GM12878 (cell line): ENCODE measurements around the gene GUCY1A2. TPM values are rescaled to one million over a fixed set of nuclear protein-coding genes. Genes with fewer than 3 reads are reported as not detected.

Experiments
- ATAC-seq: fragments of 200-7000 bp; cut with Tn5 transposase; 3 replicates; pipeline ENCODE4 v1.9.1; 2020; ENCODE audit warnings: mild to moderate bottlenecking, moderate library complexity
- BruUV-seq: library from RNA; stranded (reverse); fragments of 400-500 nt; replicated peaks from 2 replicates; lab custom pipeline; 2021; lab: Mats Ljungman, UMichigan
- CTCF ChIA-PET: fragments of 300-600 bp; sonication (Branson Sonifier 250); formaldehyde crosslinking; extraction: SDS; loops from one replicate; lab custom pipeline; 2021; ENCODE audit warnings: inconsistent platforms; lab: Yijun Ruan, JAX
- POLR2A ChIA-PET: fragments of 350-600 bp; formaldehyde crosslinking; extraction: SDS; loops from one replicate; lab custom pipeline; 2021; ENCODE audit warnings: inconsistent platforms; lab: Charles Lee
- RAD21 ChIA-PET: fragments of 300-600 bp; sonication (Branson Sonifier 250); formaldehyde crosslinking; loops from one replicate; lab custom pipeline; 2023; ENCODE audit warnings: antibody characterized with exemption; ENCODE audit not compliant: unreplicated experiment; lab: Charles Lee
- SMC1A ChIA-PET: fragments of 300-600 bp; sonication (Branson Sonifier 250); formaldehyde crosslinking; loops from one replicate; lab custom pipeline; 2023; ENCODE audit not compliant: unreplicated experiment, uncharacterized antibody; lab: Charles Lee
- DNase-seq: peaks from one replicate; pipeline ENCODE4 v3.0.0-alpha.2; 2011; ENCODE audit warnings: low read depth, low spot score
- FAIRE-seq: peaks from 3 replicates; lab custom pipeline; 2011; peaks lifted over from hg19 to GRCh38; lab: Jason Lieb, UNC
- H2AFZ ChIP-seq: 2 replicates; pipeline ENCODE4 v1.6.0; 2011; ENCODE audit warnings: low read depth, low read length, control low read depth; ENCODE audit not compliant: control insufficient read depth
- H3K27ac ChIP-seq: 2 replicates; pipeline ENCODE4 v1.5.1; 2011; ENCODE audit warnings: control low read depth; ENCODE audit not compliant: control insufficient read depth, insufficient read depth
- H3K27me3 ChIP-seq, 2 experiments: replicated peaks in 1 of 2; 2 replicates each; pipeline versions ENCODE4 v1.6.0 to v1.6.1; 2011; ENCODE audit warnings: low read length in 1 of 2; ENCODE audit not compliant: control insufficient read depth in 2 of 2, insufficient read depth in 2 of 2
- H3K36me3 ChIP-seq, 2 experiments: 2 replicates each; pipeline ENCODE4 v1.5.1; 2011; ENCODE audit warnings: low read length in 1 of 2; ENCODE audit not compliant: control insufficient read depth in 2 of 2, insufficient read depth in 2 of 2
- H3K4me1 ChIP-seq: 2 replicates; pipeline ENCODE4 v1.6.1; 2011; ENCODE audit warnings: mild to moderate bottlenecking, low read length, moderate library complexity, mixed read lengths; ENCODE audit not compliant: control insufficient read depth, insufficient read depth
- H3K4me2 ChIP-seq: 2 replicates; pipeline ENCODE4 v1.6.0; 2011; ENCODE audit warnings: control low read depth; ENCODE audit not compliant: control insufficient read depth, insufficient read depth
- H3K4me3 ChIP-seq: fragments of 200-600 bp; sonication (generic); 2 replicates; pipeline ENCODE4 v1.5.1; 2016
- H3K79me2 ChIP-seq: 2 replicates; pipeline ENCODE4 v1.6.0; 2011; ENCODE audit warnings: low read length; ENCODE audit not compliant: control insufficient read depth, insufficient read depth
- H3K9ac ChIP-seq: 2 replicates; pipeline ENCODE4 v1.8.0; 2011; ENCODE audit warnings: low read length, control low read depth, mixed read lengths; ENCODE audit not compliant: control insufficient read depth, insufficient read depth
- H3K9me3 ChIP-seq: replicated peaks from 3 replicates; pipeline ENCODE4 v1.5.1; 2011; ENCODE audit warnings: mild to moderate bottlenecking, low read length; ENCODE audit not compliant: control insufficient read depth, insufficient read depth
- H4K20me1 ChIP-seq: 2 replicates; pipeline ENCODE4 v1.6.0; 2011; ENCODE audit not compliant: control insufficient read depth, insufficient read depth
- BCL3 ChIP-seq: IDR thresholded peaks from 2 replicates; pipeline ENCODE4 v1.6.1; 2011; ENCODE audit warnings: borderline replicate concordance, low read depth, mild to moderate bottlenecking, moderate library complexity, low read length; ENCODE audit not compliant: insufficient read depth, poor library complexity, severe bottlenecking
- CHD4 ChIP-seq: fragments of 200-600 bp; sonication (generic); IDR thresholded peaks from 2 replicates; pipeline ENCODE4 v1.6.1; 2016; ENCODE audit warnings: mild to moderate bottlenecking
- E2F8 ChIP-seq: fragments of 450-650 bp; IDR thresholded peaks from 2 replicates; pipeline ENCODE4 v1.6.1; 2018; ENCODE audit warnings: mild to moderate bottlenecking, low read depth, moderate library complexity; ENCODE audit not compliant: partially characterized antibody
- ETV6 ChIP-seq, 2 experiments: fragments of 450-650 bp in 1 of 2; IDR thresholded peaks in 1 of 2; conservative IDR thresholded peaks in 1 of 2; 2 replicates each; pipeline ENCODE4 v1.6.1; 2014; ENCODE audit warnings: antibody characterized with exemption in 1 of 2, borderline replicate concordance in 1 of 2, low read depth in 1 of 2, mild to moderate bottlenecking in 1 of 2, moderate library complexity in 1 of 2
- SREBF1 ChIP-seq: IDR thresholded peaks from 2 replicates; pipeline ENCODE4 v1.6.1; 2012; ENCODE audit warnings: mild to moderate bottlenecking, low read length
- TCF3 ChIP-seq: IDR thresholded peaks from 2 replicates; pipeline ENCODE4 v1.6.1; 2012; ENCODE audit warnings: low read depth, mild to moderate bottlenecking, low read length, borderline replicate concordance; ENCODE audit not compliant: insufficient read depth
- ZNF24 ChIP-seq: fragments of 450-650 bp; IDR thresholded peaks from 2 replicates; pipeline ENCODE4 v1.6.1; 2017; ENCODE audit warnings: antibody characterized with exemption, mild to moderate bottlenecking
- WGBS: methylation state at CpG from one replicate; pipeline ENCODE4 v1.1.6; 2016; ENCODE audit warnings: low lambda C conversion rate; ENCODE audit not compliant: insufficient replicate concordance, insufficient coverage; ENCODE audit errors: missing lambda C conversion rate; 5-methylcytosine and 5-hydroxymethylcytosine counted together
- in situ Hi-C: fragments of 300-500 bp; cut with MboI; formaldehyde crosslinking; loops from 9 replicates; pipeline ENCODE4 v1.14.3; 2018; ENCODE audit warnings: mixed read lengths
- intact Hi-C: fragments of 100-400 bp; cut with micrococcal nuclease; formaldehyde crosslinking; loops from one replicate; pipeline ENCODE4 v1.14.2; 2022; ENCODE audit not compliant: unreplicated experiment
- polyA plus RNA-seq, 11 experiments: library from polyadenylated mRNA; depleted of rRNA in 4 of 11; unstranded in 6 of 11; stranded (reverse) in 5 of 11; fragments of >200 nt; fragmentation: Nextera tagmentation in 4 of 11; fragmentation: Illumina TruSeq in 1 of 11; extraction: Ambion mirVana in 4 of 11; extraction: Trizol in 1 of 11; gene quantifications; 1 replicate in 1 of 11; 2 replicates in 10 of 11; pipeline versions ENCODE4 v1.2.1 to v1.2.3, GENCODE V29; 2011 to 2016; ENCODE audit warnings: inconsistent platforms in 2 of 11, missing spikeins in 2 of 11, low read depth in 1 of 11
- total RNA-seq, 4 experiments: library from RNA; depleted of rRNA in 3 of 4; stranded (reverse); fragments of >200 nt in 3 of 4; fragmentation: Illumina TruSeq in 1 of 4; extraction: Trizol in 1 of 4; gene quantifications; 2 replicates each; pipeline versions ENCODE4 v1.2.1 to v1.2.3, GENCODE V29; 2013 to 2021

The GUCY1A2 gene
- total and polyA plus RNA-seq, 10 of the 15 experiments (the other 5 are each of a cell fraction or from before 2014, with no cell fraction given) = under 0.01 to 0.03 (median under 0.01) TPM; not detected in 4

- Histone ChIP-seq H3K36me3 (no peaks in the 10 kb centered on the region), H3K4me3 (no peak overlapping the region), H3K27me3 (no peaks in the 10 kb centered on the region; a peak in 1 of 4 replicates), H3K9me3 (no peaks in the 10 kb centered on the region), H3K4me1 (no peaks in the 10 kb centered on the region), H4K20me1 (no peaks in the 10 kb centered on the region), H3K9ac (no peak overlapping the region), H2AFZ (no peak overlapping the region), H3K4me2 (no peak overlapping the region), H3K79me2 (no peaks in the 10 kb centered on the region), H3K27ac (no peak overlapping the region)
- ChIA-PET RAD21 (no interaction called here), POLR2A (no interaction called here), CTCF (no interaction called here), SMC1A (no interaction called here)
- TF ChIP-seq SREBF1 (no peak), E2F8 (no peak), TCF3 (no peak), CHD4 (no peak), ETV6 (conservative IDR thresholded peaks at IDR 0.05 in 1 of 2, IDR thresholded peaks at IDR 0.05 in 1 of 2; ENCODE audit: borderline replicate concordance in 1 of 2, low read depth in 1 of 2) (no peak), ZNF24 (no peak), BCL3 (no peak)
- FAIRE-seq (no peak), ATAC-seq (no peak), DNase-seq (no peak)
- 5% methylated on average over 4 of the region's 4 CpGs for WGBS
- no TSS peak for BruUV-seq
- in situ Hi-C loops (no loop called here), intact Hi-C loops (no loop called here)
Observed at GRCh38 chr11:106998116-106998915, 20.0 kb downstream of the GUCY1A2 start.
